Measurements from ENCODE around the gene GYG1.

Gene GYG1

GRCh38 chr3:149019580-149019979, 28.2 kb downstream of the GYG1 start:
- no peak for DNase-seq

DNA sequence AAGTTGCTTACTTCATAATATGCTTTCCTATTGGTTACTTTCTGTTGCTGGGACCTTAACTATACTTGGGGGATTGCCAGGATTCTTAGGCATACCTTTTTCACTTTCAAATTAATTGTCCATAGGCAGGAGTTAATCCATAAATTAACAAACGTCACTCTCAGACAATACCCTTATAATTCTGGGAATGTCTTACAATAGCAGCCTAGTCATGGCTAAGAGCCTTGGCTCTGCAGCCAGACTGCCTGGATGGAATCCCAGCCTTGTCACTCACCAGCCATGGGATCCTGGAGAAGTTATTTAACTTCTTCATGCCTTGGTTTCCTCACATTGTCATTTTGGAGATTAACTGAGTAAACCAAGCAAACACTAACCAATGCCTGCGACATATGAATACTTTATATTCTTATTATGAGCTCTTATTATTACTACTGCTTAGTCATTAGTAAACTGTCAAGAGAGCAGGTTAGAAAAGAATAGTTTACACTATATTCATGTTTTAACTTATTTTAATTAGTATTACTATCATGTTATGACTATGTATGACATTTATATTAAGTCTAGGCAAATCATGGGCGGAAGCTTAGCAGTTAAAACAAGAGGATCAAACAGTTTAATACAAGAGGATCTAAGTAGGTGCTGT, 29.0 kb downstream of the GYG1 start:
- no peak for DNase-seq

DNA sequence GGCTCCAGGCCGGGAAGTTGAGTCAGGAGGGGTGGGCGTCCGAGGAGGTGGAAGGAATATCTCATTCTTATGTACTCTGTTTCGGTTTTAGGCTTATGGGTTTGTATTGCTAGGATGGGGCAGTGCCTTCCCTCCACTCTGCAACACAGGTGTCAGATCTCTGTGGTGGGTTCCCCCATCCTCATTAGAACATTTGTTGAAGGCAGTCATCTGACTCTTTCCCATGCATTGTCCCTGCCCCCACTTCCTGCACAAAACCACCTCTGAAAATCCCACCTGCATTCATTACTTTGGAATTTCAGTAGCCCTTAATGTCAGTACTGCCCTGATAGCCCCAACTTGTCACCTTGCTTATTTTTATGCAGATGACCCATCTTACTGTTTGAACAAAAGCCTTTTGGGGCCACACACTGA, 29.5 kb downstream of the GYG1 start:
- no peak for DNase-seq

GRCh38 chr3:149021830-149022229, 30.5 kb downstream of the GYG1 start:
- no peak for DNase-seq

DNA sequence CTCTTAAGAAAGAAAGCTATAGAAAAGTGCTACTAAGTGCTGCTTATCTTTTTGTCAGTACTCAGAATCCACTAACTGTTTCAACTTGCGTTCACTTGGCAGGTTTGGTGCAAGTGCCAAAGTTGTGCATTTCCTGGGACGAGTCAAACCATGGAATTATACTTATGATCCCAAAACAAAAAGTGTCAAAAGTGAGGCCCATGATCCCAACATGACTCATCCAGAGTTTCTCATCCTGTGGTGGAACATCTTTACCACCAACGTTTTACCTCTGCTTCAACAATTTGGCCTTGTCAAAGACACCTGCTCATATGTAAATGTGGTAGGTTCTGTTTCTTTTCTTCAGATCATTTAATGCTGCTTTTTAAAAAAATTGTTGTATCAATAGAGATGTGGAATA, 32.6 kb downstream of the GYG1 start:
- DNase-seq: no peak

- DNase-seq: no peak
These were observed 35.4 kb downstream of the GYG1 start for GRCh38 chr3:149026718-149027117.

DNA sequence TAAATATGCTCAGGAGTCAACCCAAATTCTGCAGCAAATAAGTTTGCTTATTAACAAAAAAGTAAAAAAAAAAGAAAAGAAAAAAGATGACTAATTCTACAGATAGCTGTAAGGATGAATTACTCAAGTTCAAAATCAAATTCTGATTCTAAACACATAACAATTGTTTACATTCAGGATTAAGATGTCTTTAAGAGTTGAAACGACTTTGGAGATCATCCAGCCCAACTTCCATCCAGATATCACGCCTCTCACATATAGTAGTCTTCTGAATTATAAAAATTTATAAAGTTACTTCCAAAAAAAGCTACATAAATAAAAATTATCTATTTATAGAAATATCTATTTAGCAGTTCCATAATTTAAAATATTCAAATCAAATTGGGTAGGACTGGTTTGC, 39.8 kb downstream of the GYG1 start:
- DNase-seq: no peak

GRCh38 chr3:149037684-149038083, 46.3 kb downstream of the GYG1 start:
- no peak for DNase-seq

DNA sequence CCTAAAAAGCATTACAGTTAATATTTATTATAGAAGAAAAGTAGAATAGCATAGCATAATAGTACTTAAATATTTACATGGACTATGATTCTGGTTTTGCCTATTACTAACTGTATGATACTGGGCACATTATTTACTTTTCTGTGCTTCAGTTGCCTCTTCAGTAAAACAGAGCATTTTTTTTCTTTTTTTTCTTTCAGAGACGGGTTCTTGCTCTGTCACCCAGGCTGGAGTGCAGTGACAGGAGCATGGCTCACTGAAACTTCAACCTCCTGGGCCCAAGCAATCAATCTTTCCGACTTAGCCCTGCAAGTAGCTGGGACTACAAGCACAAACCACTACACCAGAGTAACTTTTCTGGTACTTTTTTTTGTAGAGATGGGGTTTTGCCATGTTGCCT, 47.0 kb downstream of the GYG1 start:
- DNase-seq: no peak

DNA sequence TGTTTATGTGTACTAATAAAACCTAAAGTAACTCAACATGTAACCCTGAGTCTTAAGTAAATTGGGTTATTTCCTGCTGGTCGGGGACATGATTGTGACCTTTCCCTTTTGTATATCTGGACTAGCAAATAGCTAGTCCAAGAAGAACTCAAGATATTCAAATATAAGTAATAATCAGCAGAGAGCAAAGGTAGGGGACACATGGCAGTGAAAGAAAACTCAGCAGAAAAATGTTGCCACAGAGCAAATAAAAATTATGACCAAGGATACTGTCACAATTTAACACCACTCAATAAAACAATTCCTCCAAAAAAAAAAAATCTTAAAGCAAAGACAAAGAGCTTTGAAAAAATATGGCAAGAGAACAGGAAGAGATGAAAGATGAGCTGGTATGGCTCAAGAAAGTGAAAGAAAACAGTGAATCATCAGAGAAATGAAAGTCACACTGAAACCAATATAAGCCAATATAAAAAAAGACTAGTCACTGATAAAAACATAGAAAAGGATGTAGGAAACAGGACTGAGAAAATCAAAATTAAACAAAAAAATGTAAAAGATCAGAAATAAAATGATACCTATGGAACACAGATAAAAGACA, 51.5 kb downstream of the GYG1 start:
- no peak for DNase-seq

DNA sequence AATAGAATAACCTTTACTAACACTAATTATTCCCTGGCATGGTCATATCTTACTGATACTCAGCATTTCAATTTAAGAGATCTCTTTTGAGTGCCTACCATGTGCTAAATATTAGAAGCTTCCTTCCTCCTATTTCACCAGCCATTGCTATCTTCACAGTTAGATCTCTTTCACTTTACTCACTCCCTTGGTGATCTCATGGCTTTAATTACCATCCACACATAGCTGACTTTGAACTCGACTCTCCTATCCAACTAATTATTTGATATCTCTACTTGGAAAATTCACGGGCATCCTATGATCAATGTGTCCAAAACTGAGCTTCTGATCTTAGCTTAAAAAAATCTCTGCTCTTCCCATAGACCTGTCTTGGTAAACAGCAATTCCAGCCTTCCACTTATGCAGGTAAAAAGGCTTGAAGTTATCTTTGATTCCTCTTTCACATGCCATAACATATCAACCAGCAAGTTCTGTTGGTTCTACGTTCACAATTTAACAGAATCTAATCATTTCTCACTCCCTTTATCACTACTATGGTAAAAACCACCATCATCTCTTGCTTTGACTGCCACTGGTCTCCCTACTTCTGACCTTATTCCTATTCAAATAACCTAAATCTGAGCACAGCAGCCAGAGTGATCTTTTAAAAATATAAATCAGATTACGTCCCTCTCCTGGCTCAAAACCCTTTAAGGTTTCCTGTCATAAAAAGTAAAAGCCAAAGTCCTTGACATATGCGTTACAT, 53.2 kb downstream of the GYG1 start:
- DNase-seq: no peak

GRCh38 chr3:149055575-149055974, 64.2 kb downstream of the GYG1 start:
- no peak for DNase-seq

GRCh38 chr3:149058198-149058597, 66.9 kb downstream of the GYG1 start:
- DNase-seq: no peak

DNA sequence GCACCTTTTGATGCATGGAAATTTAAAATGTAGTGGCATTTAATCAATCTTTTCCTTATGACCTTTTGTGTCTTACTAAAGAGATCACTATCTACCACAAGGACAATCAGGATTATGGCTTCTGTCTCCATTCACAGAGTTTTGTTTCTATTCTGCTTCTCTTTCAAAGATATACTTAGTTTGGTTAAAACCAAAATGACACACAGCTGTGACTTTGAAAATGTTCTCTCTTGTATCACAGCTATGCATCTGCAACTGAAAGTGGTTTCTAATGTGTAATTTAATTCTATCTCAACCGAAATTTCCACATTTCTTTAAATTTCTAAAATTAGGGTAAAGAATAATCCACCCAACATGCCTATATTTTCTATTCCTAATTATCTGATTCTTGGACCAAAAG, 67.3 kb downstream of the GYG1 start:
- DNase-seq: no peak

DNA sequence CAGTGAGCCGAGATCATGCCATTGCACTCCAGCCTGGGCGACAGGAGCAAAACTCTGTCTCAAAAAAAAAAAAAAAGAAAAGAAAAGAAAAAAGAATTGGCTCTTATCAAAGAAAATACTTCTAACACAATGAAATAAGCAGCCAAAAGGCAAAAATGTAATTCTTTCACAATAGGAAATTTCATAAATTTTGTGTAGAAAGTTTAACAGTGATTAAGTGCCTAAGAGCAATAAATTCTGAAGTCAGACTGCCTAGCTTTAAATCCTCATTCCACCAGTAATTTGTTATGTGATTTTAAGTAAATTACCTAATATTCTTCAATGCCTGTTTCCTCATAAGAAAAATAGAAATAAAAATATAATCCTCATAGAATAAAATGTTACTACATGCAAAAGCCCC, 70.4 kb downstream of the GYG1 start:
- DNase-seq: no peak

GRCh38 chr3:149067883-149068282, 76.5 kb downstream of the GYG1 start:
- DNase-seq: no peak

Measured in KG1 (cell line).